Neuronal stem cell (in vitro differentiated cells): Measurements from ENCODE around the gene IGSF9.

ENCODE experiments used
- DNase-seq: peaks from one replicate; pipeline ENCODE4 v3.0.0-alpha.2; 2013; ENCODE audit warnings: low spot score
- H2AFZ ChIP-seq: one replicate; pipeline ENCODE4 v1.6.1; 2013; ENCODE audit warnings: mild to moderate bottlenecking, low read length, inconsistent platforms
- H2AK5ac ChIP-seq: 2 replicates; pipeline ENCODE4 v1.6.1; 2013; ENCODE audit warnings: low read depth, mild to moderate bottlenecking, inconsistent platforms, low read length, moderate library complexity, mixed read lengths
- H2BK120ac ChIP-seq: 2 replicates; pipeline ENCODE4 v1.6.1; 2013; ENCODE audit warnings: low read depth, mild to moderate bottlenecking, inconsistent platforms, low read length, moderate library complexity, mixed read lengths
- H2BK12ac ChIP-seq: one replicate; pipeline ENCODE4 v1.6.1; 2013; ENCODE audit warnings: low read length, inconsistent platforms
- H2BK15ac ChIP-seq: 2 replicates; pipeline ENCODE4 v1.6.1; 2013; ENCODE audit warnings: mild to moderate bottlenecking, low read length, inconsistent platforms, mixed read lengths
- H2BK5ac ChIP-seq: one replicate; pipeline ENCODE4 v1.6.1; 2013; ENCODE audit warnings: inconsistent platforms, mild to moderate bottlenecking, low read length, moderate library complexity
- H3K14ac ChIP-seq: one replicate; pipeline ENCODE4 v1.6.1; 2013; ENCODE audit warnings: low read length, inconsistent platforms
- H3K18ac ChIP-seq: 2 replicates; pipeline ENCODE4 v1.6.1; 2013; ENCODE audit warnings: low read length, inconsistent platforms
- H3K23ac ChIP-seq: 2 replicates; pipeline ENCODE4 v1.6.1; 2013; ENCODE audit warnings: low read depth, mild to moderate bottlenecking, mixed read lengths, low read length, inconsistent platforms; ENCODE audit not compliant: poor library complexity
- H3K27ac ChIP-seq: replicated peaks from 3 replicates; pipeline ENCODE4 v1.5.1; 2013; ENCODE audit warnings: low read length, inconsistent platforms
- H3K27me3 ChIP-seq, 3 experiments: 2 replicates each; pipeline ENCODE4 v1.6.1; 2013; ENCODE audit warnings: low read length in 3 of 3, mild to moderate bottlenecking in 2 of 3, inconsistent platforms in 1 of 3, low read depth in 1 of 3, mixed read lengths in 1 of 3, moderate library complexity in 1 of 3; ENCODE audit not compliant: control insufficient read depth in 3 of 3, insufficient read depth in 3 of 3
- H3K36me3 ChIP-seq, 2 donors: replicated peaks in 1 of 2; 2 replicates each; pipeline ENCODE4 v1.6.1; 2013; ENCODE audit warnings: low read length in 2 of 2; ENCODE audit not compliant: control insufficient read depth in 2 of 2, insufficient read depth in 2 of 2
- H3K4ac ChIP-seq: 2 replicates; pipeline ENCODE4 v1.6.1; 2013; ENCODE audit warnings: inconsistent platforms, mild to moderate bottlenecking, low read length, moderate library complexity
- H3K4me1 ChIP-seq, 2 donors: 1 replicate in 1 of 2; 2 replicates in 1 of 2; pipeline ENCODE4 v1.6.1; 2013; ENCODE audit warnings: low read length in 2 of 2, low read depth in 1 of 2; ENCODE audit not compliant: control insufficient read depth in 2 of 2, insufficient read depth in 1 of 2
- H3K4me2 ChIP-seq: one replicate; pipeline ENCODE4 v1.6.1; 2013; ENCODE audit warnings: mild to moderate bottlenecking, low read length, inconsistent platforms; ENCODE audit not compliant: insufficient read depth, poor library complexity, severe bottlenecking
- H3K4me3 ChIP-seq, 2 donors: 2 replicates each; pipeline ENCODE4 v1.5.1; 2013; ENCODE audit warnings: low read length in 2 of 2, mild to moderate bottlenecking in 2 of 2, inconsistent platforms in 1 of 2, moderate library complexity in 1 of 2
- H3K79me1 ChIP-seq: one replicate; pipeline ENCODE4 v1.6.1; 2013; ENCODE audit warnings: low read depth, mild to moderate bottlenecking, inconsistent platforms, low read length, moderate library complexity
- H3K9ac ChIP-seq: one replicate; pipeline ENCODE4 v1.6.1; 2013; ENCODE audit warnings: mild to moderate bottlenecking, low read depth, low read length, inconsistent platforms; ENCODE audit not compliant: poor library complexity
- H3K9me3 ChIP-seq, 2 donors: replicated peaks in 1 of 2; 2 replicates each; pipeline versions ENCODE3 to v1.6.1; 2013; ENCODE audit warnings: low read length in 2 of 2, mild to moderate bottlenecking in 2 of 2, inconsistent platforms in 1 of 2, low read depth in 1 of 2, mixed read lengths in 1 of 2, moderate library complexity in 1 of 2; ENCODE audit not compliant: control insufficient read depth in 2 of 2, insufficient read depth in 1 of 2
- H4K8ac ChIP-seq: one replicate; pipeline ENCODE4 v1.6.1; 2013; ENCODE audit warnings: low read depth, mild to moderate bottlenecking, inconsistent platforms, low read length, moderate library complexity
- H4K91ac ChIP-seq: one replicate; pipeline ENCODE4 v1.6.1; 2013; ENCODE audit warnings: low read length, low read depth, mild to moderate bottlenecking, inconsistent platforms; ENCODE audit not compliant: poor library complexity
- WGBS, 2 donors: extraction: QIAGEN DNeasy Blood & Tissue Kit; methylation state at CpG; one replicate each; pipeline ENCODE4 v1.1.7; 2013; ENCODE audit warnings: missing lambda C conversion rate in 2 of 2, mixed read lengths in 1 of 2; ENCODE audit not compliant: insufficient read length in 2 of 2, insufficient replicate concordance in 1 of 2; ENCODE audit errors: extremely low coverage in 2 of 2; 5-methylcytosine and 5-hydroxymethylcytosine counted together

Gene IGSF9

GRCh38 chr1:159917533-159918351 is 27.7 kb downstream of the IGSF9 start:
- Histone ChIP-seq H3K9me3 (no peaks in the 10 kb centered on the region), H3K18ac (peak overlapping the region; percentile 84), H3K4ac (no peak overlapping the region), H3K4me3 (no peak overlapping the region), H2AFZ (no peak overlapping the region), H2AK5ac (peak overlapping the region; percentile 71), H3K9ac (no peak overlapping the region), H2BK120ac (no peak overlapping the region), H3K79me1 (peaks cover under 1% of the 10 kb centered on the region), H3K36me3 (no peaks in the 10 kb centered on the region), H3K4me2 (no peak overlapping the region), H3K27ac (no peak overlapping the region), H2BK15ac (peak overlapping the region; percentile 84), H3K27me3 (peaks cover 0 to 4% (median 0%) of the 10 kb centered on the region in 3 experiments), H4K8ac (no peak overlapping the region), H2BK12ac (peak overlapping the region; percentile 63), H2BK5ac (no peak overlapping the region), H3K14ac (peak overlapping the region; percentile 43), H4K91ac (no peak overlapping the region), H3K4me1 (peaks cover 8 to 24% of the 10 kb centered on the region in 2 donors), H3K23ac (no peak overlapping the region)
- no CpG with 5 or more reads among the region's 5 CpGs for WGBS, 2 donors
- DNase-seq: no peak

- Histone ChIP-seq H2BK5ac (no peak overlapping the region), H2AFZ (no peak overlapping the region), H3K79me1 (no peaks in the 10 kb centered on the region), H3K18ac (peak overlapping the region; percentile 91), H3K14ac (no peak overlapping the region), H4K91ac (no peak overlapping the region), H3K27me3 (peaks cover 0 to 4% (median 0%) of the 10 kb centered on the region in 3 experiments), H3K4ac (peak overlapping the region; percentile 60), H2AK5ac (peak overlapping the region; percentile 94), H3K9me3 (no peaks in the 10 kb centered on the region), H3K23ac (no peak overlapping the region), H3K4me2 (no peak overlapping the region), H2BK120ac (no peak overlapping the region), H3K27ac (peak overlapping the region; percentile 66), H3K4me1 (peaks cover 8 to 23% of the 10 kb centered on the region in 2 donors), H2BK12ac (no peak overlapping the region), H3K4me3 (no peak overlapping the region), H3K36me3 (no peaks in the 10 kb centered on the region), H3K9ac (no peak overlapping the region), H2BK15ac (no peak overlapping the region), H4K8ac (no peak overlapping the region)
- peak; percentile 63 for DNase-seq
- no CpG with 5 or more reads among the region's 9 CpGs for WGBS, 2 donors
These were observed 29.0 kb downstream of the IGSF9 start for GRCh38 chr1:159916242-159917051.

GRCh38 chr1:159915571-159916241 is 29.7 kb downstream of the IGSF9 start:
- H3K23ac ChIP-seq: no peak overlapping the region
- no peak overlapping the region for H2BK120ac ChIP-seq
- no peak overlapping the region for H4K91ac ChIP-seq
- peaks cover 15 to 23% of the 10 kb centered on the region in 2 donors for H3K4me1 ChIP-seq
- H2BK12ac ChIP-seq: no peak overlapping the region
- H3K79me1 ChIP-seq: no peaks in the 10 kb centered on the region
- no peak overlapping the region for H3K4me3 ChIP-seq
- no peak overlapping the region for H3K4ac ChIP-seq
- peak overlapping the region; percentile 14 for H2BK5ac ChIP-seq
- H2AK5ac ChIP-seq: no peak overlapping the region
- H3K9ac ChIP-seq: no peak overlapping the region
- no peaks in the 10 kb centered on the region for H3K9me3 ChIP-seq
- WGBS, 2 donors: no CpG with 5 or more reads among the region's 5 CpGs
- DNase-seq: no peak
- no peak overlapping the region for H4K8ac ChIP-seq
- H3K18ac ChIP-seq: no peak overlapping the region
- H2AFZ ChIP-seq: no peak overlapping the region
- H3K27me3 ChIP-seq: peaks cover 0 to 4% (median 0%) of the 10 kb centered on the region in 3 experiments
- H3K36me3 ChIP-seq: no peaks in the 10 kb centered on the region
- no peak overlapping the region for H3K14ac ChIP-seq
- peak overlapping the region; percentile 1 for H3K27ac ChIP-seq
- H2BK15ac ChIP-seq: no peak overlapping the region
- H3K4me2 ChIP-seq: no peak overlapping the region
